Stimulated activated CD8-positive, alpha-beta memory T cell treated with anti-CD3 and anti-CD28 coated beads, Interleukin-15, amount 100 ng/mL, for 1 hour (primary cell): ENCODE data around the gene MTA1.
A peak's percentile ranks its signal among the peaks of the same experiment; 100 is the strongest.

Experiments
- DNase-seq: peaks from one replicate; pipeline ENCODE4 v3.0.0-alpha.2; 2020; ENCODE audit warnings: low read depth

The MTA1 gene

DNA sequence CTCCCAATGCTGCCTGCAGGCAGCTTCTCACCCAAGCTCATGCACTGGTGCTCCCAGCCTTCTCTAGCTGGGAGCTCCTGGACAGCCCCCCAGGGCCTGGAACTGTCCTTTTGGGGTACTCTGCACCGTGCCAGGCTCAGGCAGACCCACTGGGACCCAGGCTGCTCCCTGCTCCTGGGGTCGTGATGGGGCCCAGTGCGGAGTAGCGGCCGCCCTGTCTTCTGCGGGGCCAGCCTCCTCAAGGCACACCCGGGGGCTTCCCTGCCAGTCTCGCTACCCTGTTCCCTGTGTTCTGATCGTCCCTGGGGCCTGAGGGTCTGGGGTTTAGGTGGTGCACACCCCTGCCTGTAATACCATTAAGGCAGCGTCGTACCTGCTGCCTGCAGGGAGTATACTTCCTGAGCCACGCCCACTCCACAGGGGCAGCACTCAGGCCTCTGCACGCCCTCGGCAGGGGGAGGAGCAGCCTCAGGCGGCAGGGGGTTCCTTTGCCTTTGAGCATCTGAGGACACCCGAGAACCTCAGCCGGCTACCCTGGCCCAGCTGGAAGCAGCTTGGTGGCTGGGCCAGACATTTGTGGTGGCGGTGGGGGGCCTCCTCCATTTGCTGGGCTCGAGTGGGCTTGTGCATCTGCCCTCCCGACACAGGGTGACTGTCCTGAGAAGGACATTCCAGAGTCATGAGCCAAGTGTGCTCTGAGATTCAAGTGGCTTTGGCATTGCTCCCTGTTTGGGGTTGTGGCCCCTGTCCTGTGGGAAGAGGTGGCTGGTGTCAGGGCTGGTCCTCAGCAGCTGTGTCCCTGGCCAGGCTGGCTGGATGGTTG is 45.8 kb downstream of the MTA1 start:
- DNase-seq = no peak

DNA sequence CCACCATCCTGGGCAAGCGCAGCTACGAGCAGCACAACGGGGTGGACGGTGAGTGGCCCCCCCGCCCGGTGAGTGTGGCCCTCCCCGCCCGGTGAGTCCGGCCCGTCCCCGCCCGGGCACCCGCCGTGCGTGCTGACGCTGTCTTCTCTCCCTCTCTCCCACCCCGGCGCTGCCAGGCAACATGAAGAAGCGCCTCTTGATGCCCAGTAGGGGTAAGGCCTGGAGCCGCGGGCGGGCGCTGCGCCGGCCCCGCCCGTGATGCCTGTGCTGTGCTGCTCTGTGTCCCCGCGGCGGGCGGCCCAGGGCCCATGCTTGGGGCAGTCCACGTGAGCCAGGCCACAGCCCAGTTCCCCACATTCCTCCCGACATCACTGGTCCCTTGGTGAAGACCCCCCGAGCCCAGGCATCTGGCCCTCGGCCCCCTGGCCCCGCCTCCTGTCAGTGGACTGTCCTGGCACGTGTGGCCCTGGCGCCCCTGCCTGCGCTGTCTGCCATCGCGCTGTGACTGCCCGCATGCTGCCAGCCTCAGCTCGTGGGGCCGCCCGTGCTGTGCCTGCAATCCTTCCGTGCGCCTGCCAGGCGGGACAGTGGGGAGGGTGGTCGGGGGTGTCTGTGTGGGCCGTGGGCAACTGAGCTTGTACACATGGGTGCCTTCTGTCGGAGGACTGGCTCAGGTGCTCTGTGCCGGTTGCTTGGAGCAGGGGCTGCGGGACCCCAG is 47.1 kb downstream of the MTA1 start:
- no peak for DNase-seq

DNA sequence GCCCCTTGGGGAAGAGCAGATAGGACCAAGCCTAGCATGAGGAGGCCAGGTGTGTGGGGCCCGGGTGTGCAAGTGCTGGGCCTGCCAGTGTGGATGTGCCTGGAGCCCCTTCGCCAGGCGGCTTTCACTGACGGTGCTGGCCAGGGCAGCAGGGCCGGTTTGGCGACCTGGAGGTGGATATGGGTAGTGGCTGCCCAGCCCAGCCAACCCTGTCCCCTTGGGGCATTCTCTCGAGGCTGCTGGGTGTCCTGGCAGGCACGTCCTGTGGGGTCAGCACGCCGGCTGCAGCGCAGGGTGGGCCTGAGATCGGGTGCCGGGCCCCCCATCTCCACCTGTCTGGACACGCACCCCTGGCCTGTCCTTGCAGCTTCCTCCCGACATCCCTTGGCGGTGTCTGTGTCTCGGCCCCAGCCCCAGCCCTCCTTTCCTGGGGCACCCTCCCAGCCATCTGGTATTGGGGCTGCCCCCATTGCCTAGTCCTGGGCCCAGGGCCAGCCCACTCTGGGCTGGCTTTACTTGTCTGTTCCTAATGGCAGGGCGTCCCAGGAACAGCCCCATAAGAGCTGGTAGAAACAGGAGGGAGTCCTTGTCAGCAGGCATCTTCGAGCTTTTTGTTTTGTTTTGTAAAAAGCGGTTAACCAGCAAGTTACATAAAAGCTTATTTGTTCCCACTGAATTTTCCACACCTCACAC is 47.8 kb downstream of the MTA1 start:
- DNase-seq = no peak

DNA sequence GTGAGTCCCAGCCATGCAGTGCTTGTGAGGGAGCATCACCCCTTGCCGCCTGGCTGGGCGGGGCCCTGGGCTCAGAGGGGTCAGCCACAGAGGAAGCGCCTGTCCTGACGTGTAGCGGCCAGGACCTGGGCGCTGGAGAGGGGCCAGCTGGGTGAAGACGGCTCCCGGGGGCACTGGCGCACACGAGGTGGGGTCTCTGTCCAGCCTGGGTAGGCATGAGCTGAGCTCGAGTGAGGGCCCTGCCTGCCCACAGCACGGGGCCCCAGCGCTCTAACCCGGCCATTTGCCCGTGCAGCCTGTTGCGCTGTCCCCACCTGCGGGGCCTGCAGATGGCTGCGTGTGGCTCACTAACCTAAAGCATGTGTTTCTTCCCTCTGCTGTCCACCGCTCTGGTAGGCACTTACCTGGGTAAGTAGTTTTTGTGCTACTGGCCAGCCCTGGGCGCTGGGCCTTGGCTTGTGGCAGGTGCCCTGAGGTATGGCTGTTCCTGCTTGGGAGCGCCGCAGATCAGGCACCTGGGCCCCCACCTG is 48.4 kb downstream of the MTA1 start:
- no peak for DNase-seq

DNA sequence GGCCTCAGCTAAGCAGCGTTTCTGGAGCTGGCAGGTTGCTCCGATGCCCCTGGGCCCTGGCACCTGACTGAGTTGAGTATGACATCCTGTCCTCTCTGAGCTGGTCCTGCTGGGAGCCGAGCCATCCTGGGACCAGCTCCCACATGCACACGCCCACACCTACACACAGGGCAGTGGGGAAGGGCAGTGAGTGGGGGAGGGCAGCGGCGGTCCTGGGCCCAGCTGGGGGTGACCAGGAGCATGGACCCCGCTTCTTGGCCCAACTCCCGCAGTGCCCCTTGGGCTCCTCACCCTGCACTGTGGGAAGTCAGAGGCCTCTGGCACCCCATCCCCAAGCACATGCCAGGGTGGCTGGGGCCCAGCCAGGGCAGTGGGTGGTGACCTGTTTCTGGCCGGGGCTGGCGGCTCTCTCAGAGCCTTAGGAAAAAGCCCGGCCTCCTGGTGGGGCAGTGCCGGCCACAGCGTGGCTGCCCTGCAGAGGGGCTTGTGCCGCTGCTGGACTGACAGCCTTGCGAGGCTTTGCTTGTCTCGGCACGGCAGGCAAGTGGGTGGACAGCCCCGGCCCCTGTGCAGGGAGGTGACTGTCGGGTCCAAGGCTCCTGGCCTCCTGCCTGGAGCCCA is 49.1 kb downstream of the MTA1 start:
- no peak for DNase-seq

DNA sequence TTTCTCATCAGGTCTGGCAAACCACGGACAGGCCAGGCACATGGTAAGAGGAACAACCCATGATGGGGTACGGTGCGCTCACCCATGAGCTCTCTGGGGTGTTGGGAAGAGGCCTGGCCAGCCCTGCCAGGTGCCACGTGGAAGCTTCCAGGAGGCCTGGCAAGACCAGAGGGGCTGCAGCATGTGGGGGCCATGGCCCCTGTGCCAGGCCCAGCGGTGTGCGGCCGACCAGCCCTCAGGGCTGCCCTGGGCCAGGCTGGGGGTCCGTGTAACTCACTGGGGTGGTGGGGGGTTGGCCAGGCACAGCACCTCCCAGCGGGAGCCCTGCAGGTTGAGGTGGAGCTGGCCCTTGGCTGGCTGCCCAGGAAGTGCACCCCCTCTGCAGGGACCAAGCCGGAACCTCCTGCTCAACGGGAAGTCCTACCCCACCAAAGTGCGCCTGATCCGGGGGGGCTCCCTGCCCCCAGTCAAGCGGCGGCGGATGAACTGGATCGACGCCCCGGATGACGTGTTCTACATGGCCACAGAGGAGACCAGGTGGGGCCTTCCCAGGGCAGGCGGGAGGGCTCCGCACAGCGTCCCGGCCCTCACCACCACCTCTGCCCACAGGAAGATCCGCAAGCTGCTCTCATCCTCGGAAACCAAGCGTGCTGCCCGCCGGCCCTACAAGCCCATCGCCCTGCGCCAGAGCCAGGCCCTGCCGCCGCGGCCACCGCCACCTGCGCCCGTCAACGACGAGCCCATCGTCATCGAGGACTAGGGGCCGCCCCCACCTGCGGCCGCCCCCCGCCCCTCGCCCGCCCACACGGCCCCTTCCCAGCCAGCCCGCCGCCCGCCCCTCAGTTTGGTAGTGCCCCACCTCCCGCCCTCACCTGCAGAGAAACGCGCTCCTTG is 50.1 kb downstream of the MTA1 start:
- no peak for DNase-seq

DNA sequence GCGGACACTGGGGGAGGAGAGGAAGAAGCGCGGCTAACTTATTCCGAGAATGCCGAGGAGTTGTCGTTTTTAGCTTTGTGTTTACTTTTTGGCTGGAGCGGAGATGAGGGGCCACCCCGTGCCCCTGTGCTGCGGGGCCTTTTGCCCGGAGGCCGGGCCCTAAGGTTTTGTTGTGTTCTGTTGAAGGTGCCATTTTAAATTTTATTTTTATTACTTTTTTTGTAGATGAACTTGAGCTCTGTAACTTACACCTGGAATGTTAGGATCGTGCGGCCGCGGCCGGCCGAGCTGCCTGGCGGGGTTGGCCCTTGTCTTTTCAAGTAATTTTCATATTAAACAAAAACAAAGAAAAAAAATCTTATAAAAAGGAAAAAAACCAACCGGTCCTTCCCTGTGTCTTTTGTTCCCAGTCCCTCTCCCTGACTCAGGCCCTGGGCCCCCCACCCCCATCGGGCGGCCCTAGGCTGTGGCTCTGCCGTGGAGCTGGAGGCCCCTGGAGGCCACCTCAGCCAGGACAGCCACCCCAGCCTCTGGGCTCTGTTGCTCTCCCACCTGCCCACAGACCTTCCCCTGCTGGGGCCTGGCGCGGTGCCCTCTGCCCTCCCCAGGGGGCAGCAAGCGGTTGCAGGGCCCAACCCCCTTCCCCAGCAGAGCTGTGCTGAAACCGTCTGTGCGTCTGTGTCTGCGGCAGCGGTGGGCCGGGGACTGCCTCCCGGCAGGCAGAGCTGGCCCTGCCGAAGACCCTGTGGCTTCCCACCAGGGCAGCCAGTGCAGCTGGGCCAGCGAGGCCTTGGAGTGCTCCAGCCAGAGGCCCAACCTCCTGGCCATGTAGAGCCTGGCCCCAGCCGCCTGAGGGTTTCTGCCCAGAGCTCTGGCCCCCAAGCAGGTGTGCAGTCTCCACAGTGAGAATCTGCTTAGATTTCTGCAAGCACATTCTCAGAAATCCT is 51.0 kb downstream of the MTA1 start:
- no peak for DNase-seq

DNA sequence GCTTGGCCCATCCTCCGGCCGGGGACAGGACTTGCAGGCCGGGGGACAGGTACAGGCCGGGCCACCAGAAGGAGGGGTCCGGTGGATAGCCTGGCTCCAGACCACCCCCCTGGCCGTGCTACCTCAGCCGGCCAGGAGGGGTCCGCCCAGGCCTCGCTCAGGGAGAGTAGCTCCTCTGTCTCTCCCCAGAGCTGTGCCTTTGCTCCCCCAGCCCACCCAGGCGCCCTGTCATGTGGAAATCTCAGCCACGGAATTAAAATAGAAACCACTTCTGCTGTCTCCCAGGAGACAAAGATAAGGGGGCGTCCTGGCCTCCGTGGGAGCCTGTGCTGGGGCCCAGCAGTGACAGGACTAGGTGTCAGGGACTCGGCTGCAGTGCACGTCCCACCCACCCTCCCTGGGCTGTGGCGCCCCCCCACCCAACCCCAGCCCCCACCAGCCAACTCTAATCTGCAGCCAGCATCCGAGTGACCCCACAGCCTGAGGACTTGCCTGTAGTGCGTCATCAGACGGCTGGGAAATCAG is 51.7 kb downstream of the MTA1 start:
- no peak for DNase-seq

DNA sequence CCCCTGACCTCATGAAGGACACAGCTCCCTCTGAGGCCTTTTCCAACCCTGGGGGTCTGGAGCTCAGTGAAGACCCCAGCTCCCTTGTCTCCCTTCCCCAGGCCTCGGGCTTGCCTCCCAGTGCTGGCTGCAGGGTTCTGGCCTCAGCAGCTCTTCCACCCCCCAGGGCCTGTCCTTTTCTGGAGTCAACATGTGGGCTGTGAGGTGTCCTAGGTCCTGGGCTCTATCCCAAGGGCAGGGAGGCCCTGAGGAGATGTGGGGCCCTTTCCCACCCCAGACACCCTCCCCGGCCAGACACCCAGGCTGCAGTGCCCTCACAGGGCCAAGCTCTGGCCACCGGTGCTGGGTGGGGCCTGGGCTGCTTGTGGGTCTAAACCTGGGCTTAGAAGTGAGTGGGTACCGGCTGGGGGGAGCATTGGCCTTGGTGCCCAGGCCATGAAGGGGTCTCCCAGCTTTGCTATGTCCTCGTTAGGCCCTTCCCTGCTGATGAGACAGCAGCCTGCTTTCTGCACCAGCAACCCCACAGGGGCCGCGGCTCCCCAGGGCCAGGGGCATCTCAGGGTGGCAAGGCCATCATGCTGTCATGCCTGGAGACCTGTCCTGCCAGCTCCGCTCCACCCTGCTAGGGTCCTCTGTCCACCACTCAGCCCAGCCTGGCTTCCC is 52.3 kb downstream of the MTA1 start:
- DNase-seq = no peak

DNA sequence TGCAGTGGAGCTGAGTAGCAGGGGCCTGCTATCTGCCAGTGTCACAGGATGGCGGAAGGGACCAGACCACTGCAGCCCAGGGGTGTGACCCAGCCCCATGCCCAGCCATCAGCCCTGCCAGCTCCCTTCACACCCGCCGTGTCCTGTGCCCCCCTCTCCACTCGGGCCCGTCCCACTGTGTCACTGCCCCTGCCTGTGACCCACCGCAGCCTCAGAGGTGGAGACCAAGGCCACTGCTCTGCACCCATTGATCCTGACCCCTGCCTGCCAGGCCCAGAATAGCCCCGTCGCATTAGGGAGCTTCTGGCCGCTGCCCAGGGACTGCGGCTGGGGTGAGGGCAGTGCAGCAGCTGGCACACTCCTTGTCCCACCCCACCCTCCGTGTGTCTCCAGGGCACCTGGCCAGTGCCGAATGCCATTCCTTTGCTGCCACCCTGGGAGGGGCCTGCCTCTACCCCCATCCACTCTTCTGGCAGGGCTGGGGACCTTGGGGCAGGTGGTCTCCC is 52.9 kb downstream of the MTA1 start:
- DNase-seq = no peak

DNA sequence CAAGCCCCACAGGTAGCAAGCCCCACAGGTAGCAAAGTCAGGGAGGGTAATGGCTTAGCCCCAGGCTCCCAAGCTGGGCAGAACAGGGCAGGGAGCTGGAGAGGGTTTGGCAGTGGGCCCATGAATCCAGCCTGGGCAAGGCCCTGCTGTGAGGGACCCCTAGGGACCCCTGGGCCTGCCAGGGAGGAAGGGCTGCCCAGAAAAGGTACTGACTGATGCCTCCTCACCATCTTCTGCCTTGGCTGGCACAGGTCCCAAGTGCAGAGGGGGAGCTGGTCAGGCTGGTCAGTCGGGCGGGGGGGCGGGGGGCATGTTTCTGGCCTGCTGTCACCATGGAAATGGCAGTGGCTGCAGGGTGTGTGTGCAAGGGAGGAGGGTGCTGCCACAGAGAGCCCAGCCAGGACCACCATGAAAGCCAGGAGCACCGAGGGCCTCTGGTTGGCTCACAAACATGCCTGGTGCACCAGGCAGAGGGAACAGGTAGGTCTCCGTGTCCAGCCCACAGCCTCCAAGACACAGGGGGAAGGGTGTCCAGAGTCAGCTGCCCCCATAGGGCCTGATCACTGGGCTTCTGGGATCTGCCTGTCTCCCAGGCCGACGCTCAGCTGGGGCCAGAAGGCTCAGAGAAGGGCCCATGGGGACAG is 53.5 kb downstream of the MTA1 start:
- DNase-seq = no peak

DNA sequence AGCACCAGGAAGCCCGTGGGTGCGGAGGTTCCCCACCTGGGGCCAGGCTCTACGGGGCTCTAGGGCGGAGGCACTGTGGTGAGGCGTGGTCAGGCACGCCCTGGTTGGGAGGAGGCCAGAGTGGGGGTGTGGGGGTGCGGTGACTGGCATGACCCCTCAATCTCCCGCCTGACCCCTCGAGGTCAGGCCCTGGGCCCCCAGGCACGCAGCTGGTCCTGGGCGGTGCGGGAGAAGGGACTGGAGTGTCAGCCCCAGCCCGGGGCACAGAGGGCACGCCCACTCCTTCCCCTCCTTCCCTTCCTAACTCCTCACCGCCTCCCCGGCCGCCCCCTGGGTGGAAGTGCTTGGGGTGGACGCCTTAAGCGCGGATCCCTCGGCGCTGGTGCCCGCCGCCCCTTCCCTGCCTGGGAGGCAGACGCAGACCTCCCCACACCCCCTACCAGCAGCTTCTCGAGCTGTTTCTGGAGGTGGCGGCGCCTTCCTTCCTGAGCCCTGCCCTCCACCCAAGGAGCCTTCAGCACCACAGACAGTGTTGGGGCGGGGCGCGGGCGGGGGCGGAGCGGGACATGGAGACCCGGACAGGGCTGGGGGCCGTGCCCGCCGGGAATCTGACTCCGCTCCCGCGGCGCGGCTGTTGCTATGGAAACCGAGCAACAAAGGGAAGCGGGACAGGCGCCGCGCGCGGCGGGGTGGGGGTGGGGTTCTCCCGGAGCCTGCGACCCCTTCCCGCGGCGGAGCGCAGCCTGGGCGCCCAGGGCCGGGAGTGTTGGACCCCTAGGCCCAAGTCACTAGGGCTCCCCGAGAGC is 54.3 kb downstream of the MTA1 start:
- peak; percentile 60 for DNase-seq

DNA sequence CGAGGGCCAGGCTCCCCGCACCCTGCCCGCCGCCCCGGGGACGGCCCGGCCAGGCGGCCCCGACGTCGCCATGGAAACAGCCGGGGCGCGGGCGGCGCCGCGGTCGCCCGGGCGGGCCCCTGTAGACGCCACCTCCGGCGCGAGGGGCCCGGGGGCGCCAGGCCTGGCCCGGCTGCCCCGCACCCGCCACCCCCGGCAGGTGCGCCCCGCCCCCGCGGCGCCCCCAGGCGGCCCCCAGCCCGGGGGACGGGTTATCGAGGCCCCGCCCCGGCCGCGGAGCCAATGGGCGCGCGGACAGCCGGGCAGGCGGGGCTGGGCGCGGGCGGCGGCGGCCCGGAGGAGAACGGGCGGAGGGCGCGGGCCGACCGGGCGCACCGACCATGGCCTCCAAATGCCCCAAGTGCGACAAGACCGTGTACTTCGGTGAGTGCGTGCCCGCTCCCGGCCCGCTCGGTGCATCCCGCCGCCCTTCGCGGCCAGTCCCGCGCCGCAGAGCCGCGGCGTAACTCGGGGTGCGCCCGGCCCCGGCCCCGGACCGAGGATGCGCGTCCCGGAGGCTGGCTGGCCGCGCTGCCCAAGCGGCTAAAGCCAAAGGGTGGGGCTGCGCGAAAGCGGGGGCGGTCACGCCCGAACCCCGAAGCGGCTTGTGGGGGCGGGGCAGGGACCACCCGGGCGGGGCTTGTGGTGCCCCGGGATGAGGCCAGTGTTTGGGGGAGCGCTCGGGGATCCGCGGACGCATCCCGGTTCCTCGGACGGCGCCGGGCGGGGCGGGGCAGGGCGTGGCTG is 55.0 kb downstream of the MTA1 start, which contains the start of gene CRIP2:
CRIP2 (plus strand) TSS at position 339 of the 786 bp plus-strand sequence; CDS start at position 381, 42 bp downstream.
- DNase-seq = no peak

DNA sequence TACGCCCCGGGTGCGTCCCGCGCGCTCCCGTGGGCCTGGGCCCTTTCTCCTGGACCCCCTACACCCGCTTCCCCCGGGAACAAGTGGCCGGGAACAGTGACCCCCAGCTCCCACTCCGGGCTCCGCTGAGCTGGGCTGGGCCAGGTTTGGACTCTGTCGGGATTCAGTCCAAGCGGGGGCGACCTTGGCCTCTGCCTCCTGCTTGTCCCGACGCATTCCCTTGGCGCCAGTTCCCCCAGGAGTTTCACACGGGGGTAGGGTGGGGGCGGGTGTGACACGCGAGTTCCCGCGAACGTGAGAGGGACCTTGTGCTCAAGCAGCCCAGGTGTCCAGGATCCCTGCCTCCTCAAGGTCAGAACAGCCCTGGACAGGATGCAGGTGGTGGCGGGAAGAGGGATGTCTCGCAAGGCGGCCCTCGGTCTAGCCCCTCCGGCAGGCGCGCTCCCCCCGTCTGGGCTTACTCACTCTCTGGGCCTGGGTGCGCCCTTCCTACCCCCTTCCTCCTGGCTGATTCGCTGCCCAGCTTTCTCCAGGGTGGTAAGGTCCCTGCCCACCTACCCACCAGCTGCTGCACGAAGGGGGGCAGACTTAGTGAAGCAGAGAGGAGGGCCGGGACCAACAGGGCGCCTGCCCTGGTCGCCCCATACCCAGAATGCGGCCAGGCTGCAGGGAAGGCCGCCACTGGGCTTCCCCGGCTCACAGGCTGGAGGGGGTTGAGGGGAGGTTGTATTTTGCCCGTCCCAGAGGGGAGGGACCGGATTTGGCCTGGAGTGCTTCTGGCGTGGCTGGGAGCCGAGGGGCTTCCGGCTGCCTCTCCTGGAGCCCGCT is 55.9 kb downstream of the MTA1 start:
- DNase-seq = no peak

DNA sequence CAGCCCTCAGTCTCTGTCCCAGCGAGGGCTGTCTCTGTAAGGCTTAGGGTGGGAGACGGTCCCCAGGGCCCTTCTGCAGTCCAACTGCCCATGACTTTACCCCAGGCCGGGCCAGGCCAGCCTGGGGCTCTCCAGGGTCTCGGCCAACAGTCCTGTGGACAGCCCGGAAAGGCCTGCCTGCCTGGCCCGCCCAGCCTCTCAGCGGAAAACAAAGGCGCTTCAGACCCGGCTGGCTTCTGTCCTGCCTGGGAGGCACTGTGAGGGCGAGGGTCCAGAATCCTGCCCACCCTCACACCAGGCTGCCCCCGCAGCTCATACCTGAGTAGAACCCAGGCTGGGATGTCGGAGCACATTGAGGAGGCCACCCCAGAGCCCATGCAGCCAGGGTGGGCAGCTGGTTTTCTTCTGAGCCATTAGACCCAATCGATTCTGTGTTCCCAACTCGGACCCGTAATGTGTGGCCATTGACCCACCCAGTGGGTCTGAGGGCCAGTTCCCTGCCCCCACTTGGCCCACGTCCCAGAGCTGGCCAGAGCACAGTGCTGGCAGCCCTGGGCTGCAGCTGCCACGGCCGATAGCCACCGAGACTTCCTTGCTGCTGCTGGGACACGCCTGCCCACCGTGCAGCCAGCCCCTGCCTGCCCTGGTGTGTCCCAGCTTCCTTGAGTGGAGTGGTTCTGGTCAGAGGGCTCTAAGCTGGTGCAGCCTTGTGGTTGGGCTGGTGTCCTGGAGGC is 56.6 kb downstream of the MTA1 start:
- no peak for DNase-seq
